IMR-90 (cell line): ENCODE data around the gene HSPA12A. TPM values are rescaled to one million over a fixed set of nuclear protein-coding genes. Genes with fewer than 3 reads are reported as not detected.
A peak's percentile ranks its signal among the peaks of the same experiment; 100 is the strongest.

Source experiments
- ATAC-seq: fragments of 200-7000 bp; cut with Tn5 transposase; 2 replicates; pipeline ENCODE4 v1.9.1; 2020; ENCODE audit warnings: low read depth, mild to moderate bottlenecking, moderate library complexity
- BruUV-seq: library from RNA; stranded (reverse); fragments of 400-500 nt; replicated peaks from 2 replicates; lab custom pipeline; 2021; lab: Mats Ljungman, UMichigan
- CTCF ChIA-PET: fragments of 300-600 bp; formaldehyde crosslinking; extraction: SDS; loops from one replicate; lab custom pipeline; 2021; ENCODE audit warnings: antibody characterized with exemption; lab: Yijun Ruan, JAX
- POLR2A ChIA-PET: fragments of 300-600 bp; sonication (Branson Sonifier 250); formaldehyde crosslinking; loops from one replicate; lab custom pipeline; 2022; ENCODE audit warnings: antibody characterized with exemption; ENCODE audit not compliant: unreplicated experiment; lab: Charles Lee
- DNase-seq: peaks from one replicate; pipeline ENCODE4 v3.0.0; 2013
- H2AFZ ChIP-seq: replicated peaks from 2 replicates; pipeline ENCODE3; 2013; ENCODE audit warnings: low read length, mild to moderate bottlenecking; ENCODE audit not compliant: poor library complexity
- H2AK5ac ChIP-seq: 2 replicates; pipeline ENCODE4 v1.6.1; 2013; ENCODE audit warnings: low read depth, low read length, inconsistent platforms
- H2AK9ac ChIP-seq: replicated peaks from 2 replicates; pipeline ENCODE3; 2013; ENCODE audit warnings: mild to moderate bottlenecking, low read depth, low read length, moderate library complexity; ENCODE audit not compliant: poor library complexity
- H2BK120ac ChIP-seq: 2 replicates; pipeline ENCODE4 v1.6.1; 2013; ENCODE audit warnings: low read depth, low read length, inconsistent platforms
- H2BK15ac ChIP-seq: 3 replicates; pipeline ENCODE4 v1.6.1; 2013; ENCODE audit warnings: low read depth, low read length, inconsistent platforms
- H2BK20ac ChIP-seq: 2 replicates; pipeline ENCODE4 v1.6.1; 2013; ENCODE audit warnings: low read depth, mild to moderate bottlenecking, inconsistent platforms, low read length, moderate library complexity
- H2BK5ac ChIP-seq: 2 replicates; pipeline ENCODE4 v1.6.1; 2013; ENCODE audit warnings: mild to moderate bottlenecking, low read depth, low read length, inconsistent platforms; ENCODE audit not compliant: poor library complexity, severe bottlenecking
- H3K14ac ChIP-seq: replicated peaks from 2 replicates; pipeline ENCODE4 v1.6.1; 2013; ENCODE audit warnings: low read depth, low read length, inconsistent platforms
- H3K18ac ChIP-seq: 2 replicates; pipeline ENCODE4 v1.6.1; 2013; ENCODE audit warnings: low read depth, low read length, control low read depth
- H3K23ac ChIP-seq: 2 replicates; pipeline ENCODE4 v1.6.1; 2013; ENCODE audit warnings: low read depth, low read length, inconsistent platforms
- H3K27ac ChIP-seq: 2 replicates; pipeline ENCODE4 v1.5.1; 2013; ENCODE audit warnings: mild to moderate bottlenecking, control low read depth, low read length; ENCODE audit not compliant: insufficient read depth
- H3K27me3 ChIP-seq: 2 replicates; pipeline ENCODE4 v1.6.1; 2013; ENCODE audit warnings: low read length; ENCODE audit not compliant: control insufficient read depth, insufficient read depth
- H3K36me3 ChIP-seq: 2 replicates; pipeline ENCODE4 v1.6.1; 2013; ENCODE audit warnings: low read length, mixed read lengths; ENCODE audit not compliant: control insufficient read depth, insufficient read depth
- H3K4ac ChIP-seq: 2 replicates; pipeline ENCODE4 v1.6.1; 2013; ENCODE audit warnings: low read depth, low read length, inconsistent platforms
- H3K4me1 ChIP-seq: 2 replicates; pipeline ENCODE4 v1.6.1; 2013; ENCODE audit warnings: low read length, mixed read lengths; ENCODE audit not compliant: control insufficient read depth, insufficient read depth
- H3K4me2 ChIP-seq: 2 replicates; pipeline ENCODE4 v1.6.1; 2013; ENCODE audit warnings: low read depth, mild to moderate bottlenecking, control low read depth, low read length, moderate library complexity
- H3K4me3 ChIP-seq: 2 replicates; pipeline ENCODE4 v1.5.1; 2013; ENCODE audit warnings: low read depth, mild to moderate bottlenecking, control low read depth, low read length, moderate library complexity; ENCODE audit not compliant: insufficient read depth
- H3K56ac ChIP-seq: 2 replicates; pipeline ENCODE4 v1.6.1; 2013; ENCODE audit warnings: low read length, inconsistent platforms; ENCODE audit not compliant: insufficient read depth; ENCODE audit errors: extremely low read depth
- H3K79me1 ChIP-seq, 2 experiments: 2 replicates each; pipeline ENCODE4 v1.6.1; 2013; ENCODE audit warnings: low read length in 2 of 2, inconsistent platforms in 1 of 2, low read depth in 1 of 2
- H3K9ac ChIP-seq: 2 replicates; pipeline ENCODE4 v1.6.1; 2013; ENCODE audit warnings: low read depth, low read length, control low read depth
- H3K9me1 ChIP-seq: 2 replicates; pipeline ENCODE4 v1.6.1; 2013; ENCODE audit warnings: low read length, inconsistent platforms; ENCODE audit not compliant: insufficient read depth
- H3K9me3 ChIP-seq: 2 replicates; pipeline ENCODE4 v1.6.1; 2013; ENCODE audit warnings: low read length; ENCODE audit not compliant: control insufficient read depth, insufficient read depth
- H4K20me1 ChIP-seq: 2 replicates; pipeline ENCODE4 v1.6.1; 2013; ENCODE audit warnings: low read length, inconsistent platforms; ENCODE audit not compliant: insufficient read depth
- H4K5ac ChIP-seq: 2 replicates; pipeline ENCODE4 v1.6.1; 2013; ENCODE audit warnings: mild to moderate bottlenecking, low read depth, low read length, control low read depth
- H4K8ac ChIP-seq, 2 experiments: 2 replicates each; pipeline ENCODE4 v1.6.1; 2013; ENCODE audit warnings: low read depth in 2 of 2, low read length in 2 of 2, control low read depth in 1 of 2, inconsistent platforms in 1 of 2
- H4K91ac ChIP-seq: 2 replicates; pipeline ENCODE4 v1.6.1; 2013; ENCODE audit warnings: low read depth, low read length, inconsistent platforms; ENCODE audit not compliant: insufficient read depth
- BHLHE40 ChIP-seq: fragments of 150-350 bp; IDR thresholded peaks from 2 replicates; pipeline ENCODE4 v1.6.1; 2016; ENCODE audit warnings: mild to moderate bottlenecking, low read depth, low read length
- CEBPB ChIP-seq: IDR thresholded peaks from 2 replicates; pipeline ENCODE4 v1.6.1; 2012; ENCODE audit warnings: low read depth, low read length, improper control_type of control experiment
- CHD1 ChIP-seq: IDR thresholded peaks from 2 replicates; pipeline ENCODE4 v1.6.1; 2012; ENCODE audit warnings: low read depth, low read length, improper control_type of control experiment
- MAFK ChIP-seq: IDR thresholded peaks from 2 replicates; pipeline ENCODE4 v1.6.1; 2012; ENCODE audit warnings: low read depth, low read length, improper control_type of control experiment
- MAZ ChIP-seq: IDR thresholded peaks from 2 replicates; pipeline ENCODE4 v1.6.1; 2012; ENCODE audit warnings: low read depth, mild to moderate bottlenecking, low read length, improper control_type of control experiment, moderate library complexity, borderline replicate concordance
- MXI1 ChIP-seq: IDR thresholded peaks from 2 replicates; pipeline ENCODE4 v1.6.1; 2012; ENCODE audit warnings: low read depth, mild to moderate bottlenecking, low read length, moderate library complexity, borderline replicate concordance
- NFE2L2 ChIP-seq: fragments of 150-350 bp; IDR thresholded peaks from 2 replicates; pipeline ENCODE4 v1.6.1; 2016; ENCODE audit warnings: low read depth, mild to moderate bottlenecking, low read length
- POLR2A ChIP-seq: IDR thresholded peaks from 2 replicates; pipeline ENCODE4 v1.6.1; 2012; ENCODE audit warnings: mild to moderate bottlenecking, low read depth, low read length
- RAD21 ChIP-seq: IDR thresholded peaks from 2 replicates; pipeline ENCODE4 v1.6.1; 2012; ENCODE audit warnings: low read length, improper control_type of control experiment
- RFX5 ChIP-seq: IDR thresholded peaks from 2 replicates; pipeline ENCODE4 v1.8.0; 2012; ENCODE audit warnings: low read depth, mild to moderate bottlenecking, low read length, moderate library complexity
- USF2 ChIP-seq: fragments of 150-350 bp; IDR thresholded peaks from 2 replicates; pipeline ENCODE4 v1.6.1; 2017; ENCODE audit warnings: mild to moderate bottlenecking, antibody characterized with exemption, low read length, low read depth
- WGBS, 2 experiments: methylation state at CpG; one replicate each; pipeline versions ENCODE4 v1.1.5 to v1.1.7; 2013; ENCODE audit warnings: missing lambda C conversion rate in 2 of 2; ENCODE audit not compliant: insufficient read length in 1 of 2; ENCODE audit errors: extremely low coverage in 2 of 2; 5-methylcytosine and 5-hydroxymethylcytosine counted together
- dilution Hi-C: fragments of 300-500 bp; cut with HindIII; formaldehyde crosslinking; loops from one replicate; pipeline ENCODE4 v1.14.3; 2018; ENCODE audit warnings: low sequenced_read_pairs; ENCODE audit not compliant: unreplicated experiment
- in situ Hi-C: fragments of 300-500 bp; cut with MboI; formaldehyde crosslinking; loops from 3 replicates; pipeline ENCODE4 v1.14.3; 2019; ENCODE audit warnings: low sequenced_read_pairs, inconsistent platforms, mixed read lengths
- intact Hi-C: fragments of 100-400 bp; cut with micrococcal nuclease; formaldehyde crosslinking; loops from 2 replicates; pipeline ENCODE4 v1.10.0; 2022
- polyA plus RNA-seq, 3 experiments: library from polyadenylated mRNA; depleted of rRNA; stranded (reverse); fragments of >200 nt; gene quantifications; 2 replicates each; pipeline ENCODE4 v1.2.3, GENCODE V29; 2012; ENCODE audit warnings: low replicate concordance in 1 of 3
- total RNA-seq: library from RNA; depleted of rRNA; stranded (reverse); fragments of >200 nt; gene quantifications from 2 replicates; pipeline ENCODE4 v1.2.3, GENCODE V29; 2012
- TF ChIP-seq, protein P1 (sequence below): fragments of 150-350 bp; IDR thresholded peaks from 2 replicates; pipeline ENCODE4 v1.6.1; 2016; ENCODE audit warnings: low read depth, mild to moderate bottlenecking, low read length, moderate library complexity, borderline replicate concordance

HSPA12A gene
- total and polyA plus RNA-seq, 2 of the 4 experiments (the other 2 are of a cell fraction) = 16.1 to 16.7 TPM

GRCh38 chr10:116688241-116688711 is 54.1 kb downstream of the HSPA12A start (continued):
- no peak for TF ChIP-seq MAZ

DNA sequence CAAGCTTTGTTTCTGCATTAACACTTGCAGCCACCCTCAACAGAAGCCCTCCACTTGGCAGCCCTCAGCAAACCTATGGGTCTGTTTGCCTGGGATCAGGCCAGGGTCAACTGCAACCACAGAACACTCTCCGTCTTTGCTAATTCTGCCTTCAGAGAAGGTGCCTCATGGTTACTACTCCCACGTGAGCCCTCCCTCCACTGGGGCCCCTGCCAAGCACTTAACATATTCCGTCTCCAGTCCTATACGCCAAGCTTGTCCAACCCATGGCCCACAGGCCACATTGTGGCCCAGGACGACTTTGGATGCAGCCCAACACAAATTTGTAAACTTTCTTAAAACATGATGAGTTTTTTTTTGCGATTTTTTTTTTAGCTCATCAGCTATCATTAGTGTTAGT is 54.7 kb downstream of the HSPA12A start:
- Histone ChIP-seq H4K5ac (no peak overlapping the region), H3K27me3 (no peaks in the 10 kb centered on the region), H3K36me3 (no peaks in the 10 kb centered on the region), H2BK20ac (no peak overlapping the region), H3K56ac (no peak overlapping the region; the same call in 1 of the 2 replicates), H3K27ac (no peak overlapping the region), H3K9ac (no peak overlapping the region), H3K9me1 (peaks cover 9% of the 10 kb centered on the region), H4K91ac (no peak overlapping the region), H3K9me3 (no peaks in the 10 kb centered on the region), H2AK5ac (no peak overlapping the region), H3K4me3 (no peak overlapping the region), H3K79me1 (0 out of 4 replicates have a peak, but pooled peaks cover 0 to 3% of the 10 kb centered on the region in 2 experiments), H2BK15ac (no peak overlapping the region), H3K23ac (no peak overlapping the region), H2AK9ac (no peak overlapping the region), H2BK120ac (no peak overlapping the region), H3K4me1 (peaks cover 14% of the 10 kb centered on the region), H3K4me2 (no peak overlapping the region), H4K8ac (no peak overlapping the region), H4K20me1 (no peaks in the 10 kb centered on the region), H3K4ac (peak overlapping the region; percentile 47; the same call in 1 of the 2 replicates), H2BK5ac (no peak overlapping the region), H3K18ac (no peak overlapping the region), H3K14ac (no peak overlapping the region), H2AFZ (no peak overlapping the region)
- CTCF ChIA-PET = interaction anchor here (1.2 to 4.9 kb wide), 3 partner anchors 89 to 109 kb away, joined by 3 to 39 read pairs (median 4); no protein-coding TSS in a partner anchor
- 83% methylated on average over 3 of the region's 6 CpGs; no CpG with 5 or more reads in 1 of the 2 experiments for WGBS, 2 experiments
- TF ChIP-seq CEBPB (no peak), CHD1 (no peak), MAZ (no peak), RAD21 (no peak), RFX5 (no peak), BHLHE40 (no peak), MAFK (no peak), USF2 (no peak), MXI1 (no peak), POLR2A (no peak), NFE2L2 (no peak)
- TF ChIP-seq, protein P1, sequence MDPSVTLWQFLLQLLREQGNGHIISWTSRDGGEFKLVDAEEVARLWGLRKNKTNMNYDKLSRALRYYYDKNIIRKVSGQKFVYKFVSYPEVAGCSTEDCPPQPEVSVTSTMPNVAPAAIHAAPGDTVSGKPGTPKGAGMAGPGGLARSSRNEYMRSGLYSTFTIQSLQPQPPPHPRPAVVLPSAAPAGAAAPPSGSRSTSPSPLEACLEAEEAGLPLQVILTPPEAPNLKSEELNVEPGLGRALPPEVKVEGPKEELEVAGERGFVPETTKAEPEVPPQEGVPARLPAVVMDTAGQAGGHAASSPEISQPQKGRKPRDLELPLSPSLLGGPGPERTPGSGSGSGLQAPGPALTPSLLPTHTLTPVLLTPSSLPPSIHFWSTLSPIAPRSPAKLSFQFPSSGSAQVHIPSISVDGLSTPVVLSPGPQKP = no peak
- intact Hi-C loops = loop anchor here (2.0 kb wide), 1 partner anchor 487 kb away; no protein-coding TSS in a partner anchor
- POLR2A ChIA-PET = no interaction called here
- in situ Hi-C loops = no loop called here
- ATAC-seq (no peak), DNase-seq (no peak)
- BruUV-seq = no TSS peak
- dilution Hi-C loops = loop anchor here (25.0 kb wide), 1 partner anchor 100 kb away; no protein-coding TSS in a partner anchor
